ENCODE results near the gene HTR2C.
"Not testable (repeated sequence)": the region's sequence is repeated elsewhere in the genome, so short reads cannot be mapped to it uniquely, and the experiment has no call there.

- TF ChIP-seq CTCF, POLR2AphosphoS5, POLR2A, EP300 (IDR thresholded peaks at IDR 0.05): not testable (repeated sequence)
Observed at GRCh38 chrX:114937090-114937489, 353.2 kb downstream of the HTR2C start.

All from sigmoid colon (tissue), 4 donors.